ENCODE data around the gene PDLIM3. TPM values are rescaled to one million over a fixed set of nuclear protein-coding genes. Genes with fewer than 3 reads are reported as not detected.
A peak's percentile ranks its signal among the peaks of the same experiment; 100 is the strongest.

The PDLIM3 gene
- total RNA-seq, 1 donor from 2014 or later, result 63.0 TPM

DNA sequence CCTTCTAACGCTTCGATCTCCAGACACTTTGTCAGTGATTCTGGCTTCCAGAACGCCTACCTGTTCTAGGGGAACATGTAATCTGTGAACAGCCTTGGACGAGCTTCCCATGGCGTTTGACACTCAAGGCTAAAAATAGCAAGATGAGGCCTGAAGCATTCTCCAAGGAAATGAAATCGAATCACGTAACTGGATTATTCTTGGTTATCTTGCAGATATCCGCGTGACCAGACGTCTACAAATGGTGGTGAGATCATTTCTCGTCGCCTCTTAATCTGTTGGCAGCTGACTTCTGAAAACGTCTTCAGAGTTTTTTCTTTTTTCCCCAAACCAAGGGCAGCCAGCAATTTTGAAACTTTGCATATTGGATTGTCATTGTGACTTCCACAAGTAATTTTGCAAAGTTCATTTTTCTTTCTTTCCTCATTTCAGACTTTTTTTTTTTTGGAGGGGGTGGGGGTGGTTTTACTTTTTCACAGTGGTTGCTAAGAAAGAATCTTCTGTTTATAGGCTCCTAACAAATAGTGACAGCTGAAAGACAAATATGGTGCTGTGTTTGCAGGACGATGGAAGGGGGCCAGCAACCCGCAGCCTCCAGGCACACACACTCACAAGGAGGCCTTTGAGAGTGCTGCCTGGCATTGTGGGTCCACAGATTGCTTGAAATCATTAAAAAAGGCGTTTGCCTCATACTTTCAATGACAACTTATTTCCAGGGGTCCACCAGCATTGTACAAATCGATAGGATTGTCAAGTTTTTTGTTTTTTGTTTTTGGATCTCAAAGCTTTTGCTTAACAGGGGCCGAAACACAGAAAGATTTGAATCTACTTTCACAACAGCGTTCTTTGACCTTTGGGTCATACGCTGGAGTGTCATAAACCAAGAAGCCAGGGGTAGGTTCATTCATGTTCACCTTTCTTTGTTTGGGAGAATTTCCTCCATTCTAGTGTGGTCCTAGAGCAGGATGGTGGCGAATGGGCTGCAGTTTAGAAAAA is 32.4 kb upstream of the PDLIM3 start:
- TF ChIP-seq CTCF (IDR thresholded peaks at IDR 0.05), result no peak
- Mint-ChIP-seq H3K27me3 (ENCODE audit: low read depth) (no peaks in the 10 kb centered on the region), H3K9me3 (ENCODE audit: low read depth) (peaks cover 2% of the 10 kb centered on the region), H3K36me3 (ENCODE audit: low read depth) (no peaks in the 10 kb centered on the region), H3K4me3 (ENCODE audit: unreplicated experiment) (peak overlapping the region; percentile 11), H3K4me1 (ENCODE audit: low read depth) (peaks cover 36% of the 10 kb centered on the region), H3K27ac (ENCODE audit: unreplicated experiment) (peak overlapping the region; percentile 99)
- no peak for DNase-seq (ENCODE audit: low spot score)

- Mint-ChIP-seq H3K27ac (ENCODE audit: unreplicated experiment) (peak overlapping the region; percentile 99), H3K27me3 (ENCODE audit: low read depth) (no peaks in the 10 kb centered on the region), H3K9me3 (ENCODE audit: low read depth) (peaks cover 2% of the 10 kb centered on the region), H3K4me3 (ENCODE audit: unreplicated experiment) (peak overlapping the region; percentile 11), H3K36me3 (ENCODE audit: low read depth) (no peaks in the 10 kb centered on the region), H3K4me1 (ENCODE audit: low read depth) (peaks cover 35% of the 10 kb centered on the region)
- DNase-seq (ENCODE audit: low spot score), result no peak
- peak; percentile 12 for TF ChIP-seq CTCF (IDR thresholded peaks at IDR 0.05)
Observed at GRCh38 chr4:185566972-185567371, 31.7 kb upstream of the PDLIM3 start.

DNA sequence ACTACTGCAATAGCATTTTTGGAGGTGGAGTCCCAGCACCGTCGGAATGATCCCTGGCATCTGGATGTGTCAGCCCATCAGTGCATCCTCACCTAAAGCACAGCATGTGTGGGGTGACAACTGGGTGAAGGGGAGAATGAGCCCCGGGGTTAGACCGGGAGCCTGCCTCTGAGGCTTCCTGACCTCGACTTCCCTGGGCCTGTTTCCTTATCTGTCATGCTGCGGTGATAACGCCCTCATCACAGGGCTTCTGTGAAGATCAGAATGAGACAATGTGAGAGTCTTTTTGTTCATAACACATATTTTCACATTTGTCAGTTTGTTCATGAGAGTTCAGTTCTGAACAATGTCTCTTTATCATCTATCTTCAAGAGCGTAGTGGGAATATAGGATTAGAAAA is 31.1 kb upstream of the PDLIM3 start:
- Mint-ChIP-seq H3K36me3 (ENCODE audit: low read depth) (no peaks in the 10 kb centered on the region), H3K4me1 (ENCODE audit: low read depth) (peaks cover 32% of the 10 kb centered on the region), H3K4me3 (ENCODE audit: unreplicated experiment) (no peak overlapping the region), H3K9me3 (ENCODE audit: low read depth) (peaks cover 2% of the 10 kb centered on the region), H3K27me3 (ENCODE audit: low read depth) (no peaks in the 10 kb centered on the region), H3K27ac (ENCODE audit: unreplicated experiment) (peak overlapping the region; percentile 99)
- no peak for TF ChIP-seq CTCF (IDR thresholded peaks at IDR 0.05)
- DNase-seq (ENCODE audit: low spot score), result no peak

DNA sequence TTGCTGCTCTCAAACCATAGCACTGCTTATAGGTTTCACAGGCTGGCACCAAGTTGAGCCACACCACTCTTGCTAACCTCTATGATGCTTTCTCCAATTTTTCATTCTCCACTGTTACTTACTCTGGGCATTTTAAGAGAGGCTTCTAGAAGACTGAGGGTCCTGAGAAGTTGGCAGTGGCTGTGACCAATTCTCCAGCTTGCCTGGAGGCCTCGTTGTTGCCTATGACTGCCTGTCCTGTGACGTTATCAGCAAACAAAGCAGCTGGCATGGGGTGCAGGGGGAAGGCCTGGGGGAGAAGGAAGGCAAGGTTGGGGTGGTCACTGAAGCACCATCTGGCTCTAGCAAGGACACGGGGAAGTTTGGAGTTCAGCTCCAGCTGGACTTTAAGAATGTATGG is 30.4 kb upstream of the PDLIM3 start:
- H3K27ac Mint-ChIP-seq (ENCODE audit: unreplicated experiment), result peak overlapping the region; percentile 99
- peaks cover 2% of the 10 kb centered on the region for H3K9me3 Mint-ChIP-seq (ENCODE audit: low read depth)
- H3K27me3 Mint-ChIP-seq (ENCODE audit: low read depth), result no peaks in the 10 kb centered on the region

More for the DNA sequence above, 30.4 kb upstream of the PDLIM3 start:
- no peak overlapping the region for H3K4me3 Mint-ChIP-seq (ENCODE audit: unreplicated experiment)
- H3K36me3 Mint-ChIP-seq (ENCODE audit: low read depth), result no peaks in the 10 kb centered on the region
- H3K4me1 Mint-ChIP-seq (ENCODE audit: low read depth), result peaks cover 32% of the 10 kb centered on the region
- TF ChIP-seq CTCF (IDR thresholded peaks at IDR 0.05), result no peak
- no peak for DNase-seq (ENCODE audit: low spot score)
